NCI-H2107 treated with DMSO at 0.1 percent for 48 hours (cell line): Measurements from ENCODE around the gene SLC7A4.
"Not testable (repeated sequence)": the region's sequence is repeated elsewhere in the genome, so short reads cannot be mapped to it uniquely, and the experiment has no call there.

Source experiments
- DNase-seq: peaks from one replicate; lab custom pipeline; 2025; ENCODE audit not compliant: unreplicated experiment; lab: John Stamatoyannopoulos, UW

Gene SLC7A4

GRCh38 chr22:21032037-21032867 is at the start of gene SLC7A4:
Gene SLC7A4 (minus strand): TSS chr22:21032561. CDS start chr22:21031812, 749 bp downstream.
- DNase-seq, result no peak

- no peak for DNase-seq
These were observed 48.2 kb upstream of the SLC7A4 start for GRCh38 chr22:21080435-21081137.

GRCh38 chr22:21079493-21079892 is 47.1 kb upstream of the SLC7A4 start:
- DNase-seq, result no peak

- no peak for DNase-seq
These were observed 46.6 kb upstream of the SLC7A4 start for GRCh38 chr22:21078916-21079315.

GRCh38 chr22:21077884-21078508 is 45.6 kb upstream of the SLC7A4 start:
- no peak for DNase-seq

- DNase-seq, result no peak
These were observed 44.7 kb upstream of the SLC7A4 start for GRCh38 chr22:21076912-21077625.

- DNase-seq, result no peak
These were observed 43.3 kb upstream of the SLC7A4 start for GRCh38 chr22:21075516-21076138.

GRCh38 chr22:21074102-21074715 is 41.8 kb upstream of the SLC7A4 start:
- no peak for DNase-seq

- no peak for DNase-seq
These were observed 41.1 kb upstream of the SLC7A4 start for GRCh38 chr22:21073482-21073881.

GRCh38 chr22:21073023-21073422 is 40.7 kb upstream of the SLC7A4 start:
- no peak for DNase-seq

GRCh38 chr22:21071796-21072195 is 39.4 kb upstream of the SLC7A4 start:
- not testable (repeated sequence) for DNase-seq

GRCh38 chr22:21070690-21071615 is 38.6 kb upstream of the SLC7A4 start:
- no peak for DNase-seq

GRCh38 chr22:21069375-21069774 is 37.0 kb upstream of the SLC7A4 start:
- no peak for DNase-seq

- DNase-seq, result no peak
These were observed 36.4 kb upstream of the SLC7A4 start for GRCh38 chr22:21068681-21069276.

- no peak for DNase-seq
These were observed 35.7 kb upstream of the SLC7A4 start for GRCh38 chr22:21067901-21068680.

GRCh38 chr22:21067075-21067900 is 34.9 kb upstream of the SLC7A4 start:
- no peak for DNase-seq
